DND-41 (cell line): Measurements from ENCODE around the gene SLC45A1.

ENCODE experiments used
- ATAC-seq: fragments of 200-7000 bp; cut with Tn5 transposase; 3 replicates; pipeline ENCODE4 v1.9.1; 2021; ENCODE audit warnings: low read depth; ENCODE audit not compliant: insufficient read depth
- DNase-seq: peaks from one replicate; pipeline ENCODE4 v3.0.0-alpha.2; 2020
- H2AFZ ChIP-seq: 2 replicates; pipeline ENCODE4 v1.6.0; 2012; ENCODE audit warnings: low read depth, low read length
- H3K27ac ChIP-seq: 2 replicates; pipeline ENCODE4 v1.5.1; 2012; ENCODE audit warnings: low read length, inconsistent platforms
- H3K27me3 ChIP-seq: fragments of 200-600 bp; sonication (generic); 2 replicates; pipeline ENCODE4 v1.6.0; 2012; ENCODE audit warnings: low read length, mild to moderate bottlenecking, inconsistent platforms; ENCODE audit not compliant: insufficient read depth, poor library complexity
- H3K36me3 ChIP-seq: 2 replicates; pipeline ENCODE4 v1.5.1; 2012; ENCODE audit warnings: low read length, inconsistent platforms; ENCODE audit not compliant: insufficient read depth
- H3K4me1 ChIP-seq: 2 replicates; pipeline ENCODE4 v1.5.1; 2012; ENCODE audit warnings: mild to moderate bottlenecking, low read length; ENCODE audit not compliant: insufficient read depth
- H3K4me2 ChIP-seq: 2 replicates; pipeline ENCODE4 v1.6.0; 2012; ENCODE audit warnings: mild to moderate bottlenecking, moderate library complexity, low read length, inconsistent platforms; ENCODE audit not compliant: insufficient read depth
- H3K4me3 ChIP-seq, 2 experiments: fragments of 200-600 bp in 1 of 2; shearing (Covaris generic) in 1 of 2; 2 replicates each; pipeline ENCODE4 v1.5.1; 2012 to 2016; ENCODE audit warnings: inconsistent platforms in 2 of 2, low read length in 2 of 2, mild to moderate bottlenecking in 2 of 2, low read depth in 1 of 2, moderate library complexity in 1 of 2
- H3K79me2 ChIP-seq: 2 replicates; pipeline ENCODE4 v1.6.0; 2012; ENCODE audit warnings: low read length, inconsistent platforms; ENCODE audit not compliant: insufficient read depth
- H3K9ac ChIP-seq: 2 replicates; pipeline ENCODE4 v1.6.0; 2012; ENCODE audit warnings: low read depth, mild to moderate bottlenecking, inconsistent platforms, low read length, moderate library complexity
- H3K9me3 ChIP-seq: 2 replicates; pipeline ENCODE4 v1.5.1; 2012; ENCODE audit warnings: low read length, moderate library complexity, mild to moderate bottlenecking, inconsistent platforms; ENCODE audit not compliant: insufficient read depth, severe bottlenecking
- H4K20me1 ChIP-seq: 2 replicates; pipeline ENCODE4 v1.6.0; 2012; ENCODE audit warnings: low read length; ENCODE audit not compliant: insufficient read depth
- CTCF ChIP-seq: IDR thresholded peaks from 2 replicates; pipeline ENCODE4 v1.5.1; 2012; ENCODE audit warnings: borderline replicate concordance, low read length, moderate library complexity, mild to moderate bottlenecking; ENCODE audit not compliant: poor library complexity, severe bottlenecking; ENCODE audit errors: extremely low read depth
- EZH2 ChIP-seq: IDR thresholded peaks from 3 replicates; pipeline ENCODE4 v1.6.1; 2012; ENCODE audit warnings: borderline replicate concordance, low read depth, mild to moderate bottlenecking, moderate library complexity, low read length, inconsistent platforms; ENCODE audit not compliant: severe bottlenecking

Gene SLC45A1

GRCh38 chr1:8317647-8318381 lies at the start of gene SLC45A1:
TSS of gene SLC45A1 (plus strand) at chr1:8318114. CDS start at chr1:8324330, 6,216 bp downstream.
- no peaks in the 10 kb centered on the region for H3K36me3 ChIP-seq
- TF ChIP-seq CTCF (no peak), EZH2 (no peak)
- no peaks in the 10 kb centered on the region for H3K9me3 ChIP-seq
- H3K4me3 ChIP-seq, result no peak within 1 kb of the TSS
- H4K20me1 ChIP-seq, result no peaks in the 10 kb centered on the region
- H3K4me2 ChIP-seq, result no peak within 1 kb of the TSS
- H3K4me1 ChIP-seq, result no peaks in the 10 kb centered on the region
- no peaks in the 10 kb centered on the region for H3K27me3 ChIP-seq
- DNase-seq, result no peak
- H3K27ac ChIP-seq, result no peak within 1 kb of the TSS
- H3K79me2 ChIP-seq, result no peaks in the 10 kb centered on the region
- no peak within 1 kb of the TSS for H2AFZ ChIP-seq
- ATAC-seq, result no peak
- no peak within 1 kb of the TSS for H3K9ac ChIP-seq

DNA sequence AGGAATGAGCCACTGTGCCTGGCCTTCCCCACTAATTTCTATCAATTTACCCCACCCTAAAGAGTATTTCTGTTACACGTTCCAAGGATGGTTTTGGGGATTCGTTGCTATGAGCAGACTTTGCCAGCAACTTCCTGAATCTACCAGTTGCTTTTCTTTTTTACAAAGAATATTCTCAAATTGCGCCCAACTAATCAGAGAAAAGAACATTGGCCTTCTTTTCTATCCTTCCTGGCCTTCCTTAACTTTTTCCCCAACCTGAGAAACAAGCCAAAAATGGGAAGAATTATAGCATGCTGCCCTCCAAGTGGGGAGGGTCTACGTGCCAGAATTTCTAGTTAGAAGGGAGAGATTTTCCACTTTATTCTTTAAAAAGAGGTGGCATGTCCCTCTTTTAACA lies 44.9 kb upstream of the SLC45A1 start:
- H3K4me3 ChIP-seq, result no peak overlapping the region
- H3K79me2 ChIP-seq, result no peaks in the 10 kb centered on the region
- H3K36me3 ChIP-seq, result no peaks in the 10 kb centered on the region
- H3K4me1 ChIP-seq, result no peaks in the 10 kb centered on the region
- H2AFZ ChIP-seq, result no peak overlapping the region
- no peak overlapping the region for H3K27ac ChIP-seq
- no peak overlapping the region for H3K4me2 ChIP-seq
- no peak overlapping the region for H3K9ac ChIP-seq
- no peak for DNase-seq
- H3K9me3 ChIP-seq, result no peaks in the 10 kb centered on the region
- ATAC-seq, result no peak
- TF ChIP-seq EZH2 (no peak), CTCF (no peak)
- H3K27me3 ChIP-seq, result peaks cover 3% of the 10 kb centered on the region
- peaks cover 2% of the 10 kb centered on the region; the same call in 1 of the 2 replicates for H4K20me1 ChIP-seq

DNA sequence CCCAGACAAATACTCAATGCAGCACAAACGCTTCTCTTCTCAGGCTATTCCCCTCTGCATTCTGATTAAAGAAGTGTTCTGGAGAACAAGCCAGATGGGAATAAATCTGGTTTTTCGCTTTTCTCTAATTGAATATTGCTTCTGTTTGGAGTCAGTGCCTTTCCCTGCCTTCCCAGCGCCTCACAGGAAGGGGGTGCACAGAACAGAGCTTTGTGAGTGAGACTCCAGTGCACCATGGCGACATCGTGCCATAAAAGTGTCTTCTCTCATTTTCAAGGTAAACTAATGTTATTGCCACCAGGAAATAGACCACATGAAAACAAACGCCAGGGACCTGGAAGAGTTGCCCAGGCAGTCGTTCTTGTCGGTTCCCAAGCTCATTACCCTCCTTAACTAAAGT lies 43.6 kb upstream of the SLC45A1 start:
- Histone ChIP-seq H3K4me2 (no peak overlapping the region), H3K36me3 (no peaks in the 10 kb centered on the region), H2AFZ (no peak overlapping the region), H3K79me2 (no peaks in the 10 kb centered on the region), H3K27me3 (peaks cover 3% of the 10 kb centered on the region), H3K27ac (no peak overlapping the region), H3K4me3 (no peak overlapping the region), H3K9me3 (no peaks in the 10 kb centered on the region), H4K20me1 (peaks cover 2% of the 10 kb centered on the region; the same call in 1 of the 2 replicates), H3K4me1 (no peaks in the 10 kb centered on the region), H3K9ac (no peak overlapping the region)
- TF ChIP-seq EZH2 (no peak), CTCF (no peak)
- no peak for DNase-seq
- ATAC-seq, result no peak
